HG02884 (cell line): ENCODE data around the gene SH3GLB1.
"Not testable (repeated sequence)": the region's sequence is repeated elsewhere in the genome, so short reads cannot be mapped to it uniquely, and the experiment has no call there.

Source experiments
- ATAC-seq: cut with Tn5 transposase; IDR thresholded peaks from one replicate; pipeline ENCODE4 v1.9.1; 2021; ENCODE audit warnings: mild to moderate bottlenecking, moderate library complexity; ENCODE audit not compliant: unreplicated experiment

SH3GLB1 gene

GRCh38 chr1:86704458-86704971 lies at the start of gene SH3GLB1:
Gene SH3GLB1 (plus strand): TSS chr1:86704576. CDS start chr1:86704900, 324 bp downstream.
- peak; percentile 79 for ATAC-seq

DNA sequence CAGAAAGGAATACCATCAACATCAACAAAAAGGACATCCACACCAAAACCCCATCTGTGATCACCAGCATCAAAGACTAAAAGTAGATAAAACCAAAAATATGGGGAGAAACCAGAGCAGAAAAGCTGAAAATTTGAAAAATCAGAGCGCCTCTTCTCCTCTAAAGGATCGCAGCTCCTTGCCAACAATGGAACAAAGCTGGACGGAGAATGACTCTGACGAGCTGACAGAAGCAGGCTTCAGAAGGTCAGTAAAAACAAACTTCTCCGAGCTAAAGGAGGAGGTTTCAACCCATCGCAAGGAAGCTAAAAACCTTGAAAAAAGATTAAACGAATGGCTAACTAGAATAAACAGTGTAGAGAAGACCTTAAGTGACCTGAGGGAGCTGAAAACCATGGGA lies 46.0 kb upstream of the SH3GLB1 start:
- not testable (repeated sequence) for ATAC-seq

DNA sequence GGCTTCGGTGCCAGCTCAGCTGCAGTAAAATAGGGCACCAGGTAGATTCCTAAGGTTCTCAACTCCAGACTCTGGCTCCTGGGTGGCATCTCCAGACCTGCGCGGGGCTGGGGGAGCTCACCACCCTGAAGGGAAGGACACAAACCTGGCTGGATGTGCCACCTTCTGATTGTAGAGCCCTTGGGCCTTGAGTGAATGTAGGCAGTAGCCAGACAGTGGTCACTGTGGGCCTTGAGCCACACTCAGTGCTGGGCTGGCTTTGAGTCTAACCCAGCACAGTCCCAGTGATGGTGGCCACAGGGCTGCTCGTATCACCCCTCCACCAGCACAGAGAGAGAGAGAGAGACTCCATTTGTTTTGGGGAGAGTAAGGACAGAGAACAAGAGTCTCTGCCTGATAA lies 38.0 kb upstream of the SH3GLB1 start:
- ATAC-seq, result no peak

DNA sequence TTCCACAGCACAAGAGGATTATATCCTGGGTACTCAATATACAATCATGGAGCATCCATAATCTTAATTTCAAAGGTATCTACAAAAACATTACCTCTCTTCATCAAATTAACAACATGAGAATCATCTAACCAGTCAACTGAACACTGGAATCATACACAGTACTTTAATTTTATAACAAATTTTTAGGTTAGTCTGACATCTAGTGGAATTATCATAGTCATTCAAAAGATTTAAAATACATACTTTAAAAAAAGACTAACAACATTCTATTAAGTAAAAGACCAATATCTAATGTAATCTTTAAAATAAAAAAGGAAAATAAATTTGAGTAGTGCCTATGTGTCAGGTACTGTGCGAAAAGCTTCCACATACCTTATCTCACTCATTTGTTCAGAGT lies 16.8 kb upstream of the SH3GLB1 start:
- no peak for ATAC-seq

DNA sequence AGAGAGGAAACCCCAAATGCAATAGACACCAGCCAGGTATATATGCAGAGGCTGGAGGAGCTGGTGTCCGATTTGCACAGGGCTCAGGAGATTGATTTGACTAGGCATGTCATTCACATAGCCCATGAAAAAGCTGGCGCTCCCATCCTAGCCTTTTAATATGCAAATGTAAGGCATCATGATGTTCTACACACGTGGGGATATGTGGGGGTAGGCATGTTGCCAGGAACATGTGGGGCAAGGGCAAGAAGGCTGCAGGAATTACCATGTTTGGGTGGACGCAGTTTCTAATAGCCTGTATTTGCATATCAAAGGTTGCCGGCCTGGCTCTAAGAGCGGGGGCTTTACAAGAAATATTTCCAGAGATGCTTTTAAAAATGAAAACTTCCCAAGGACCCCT lies 11.7 kb upstream of the SH3GLB1 start:
- no peak for ATAC-seq

DNA sequence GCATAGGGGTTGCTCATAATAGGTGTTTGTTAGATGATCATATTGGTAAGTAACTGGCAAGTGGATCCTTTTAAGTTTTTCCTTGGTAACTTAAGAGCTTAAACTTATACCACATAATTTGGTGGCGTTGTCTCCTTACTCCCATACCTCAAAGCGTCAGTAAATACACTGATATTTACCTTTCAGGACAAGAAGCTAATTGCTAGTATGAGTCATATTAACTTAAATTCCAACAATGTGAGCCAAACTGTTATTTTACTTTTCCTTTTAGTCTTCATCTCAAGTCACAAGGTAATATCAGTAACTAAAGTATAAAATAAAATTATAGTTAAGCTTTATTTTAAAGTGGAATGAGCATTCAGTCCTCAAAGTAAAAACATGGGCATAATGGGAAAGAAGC lies 9.0 kb upstream of the SH3GLB1 start:
- no peak for ATAC-seq

GRCh38 chr1:86696522-86696921 lies 7.9 kb upstream of the SH3GLB1 start:
- ATAC-seq, result no peak

DNA sequence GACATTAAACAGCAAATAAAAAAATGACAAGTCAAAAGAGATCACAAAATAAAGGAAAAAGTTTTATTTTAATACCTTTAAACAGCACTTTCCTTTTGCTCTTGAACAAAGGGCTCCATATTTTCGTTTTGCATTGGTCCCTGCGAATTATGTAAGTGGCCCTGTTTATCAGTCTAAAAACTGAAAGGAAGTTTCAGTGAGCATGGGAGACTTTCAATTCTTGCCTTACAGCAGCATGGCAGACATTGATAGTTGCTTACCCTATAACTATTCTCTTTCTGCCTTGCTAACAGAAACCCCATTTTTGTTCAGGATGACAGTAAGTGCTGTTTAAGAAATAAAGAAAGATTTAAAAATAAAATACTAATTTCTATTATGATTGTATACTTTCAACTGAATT lies 5.2 kb upstream of the SH3GLB1 start:
- ATAC-seq, result no peak

GRCh38 chr1:86701731-86702130 lies 2.6 kb upstream of the SH3GLB1 start:
- no peak for ATAC-seq

- not testable (repeated sequence) for ATAC-seq
These were observed 1.4 kb upstream of the SH3GLB1 start for GRCh38 chr1:86702954-86703494.

GRCh38 chr1:86703696-86704457 lies 499 bp upstream of the SH3GLB1 start:
- ATAC-seq, result peak; percentile 37

- peak; percentile 28 for ATAC-seq
These were observed 742 bp downstream of the SH3GLB1 start for GRCh38 chr1:86704972-86705664.

DNA sequence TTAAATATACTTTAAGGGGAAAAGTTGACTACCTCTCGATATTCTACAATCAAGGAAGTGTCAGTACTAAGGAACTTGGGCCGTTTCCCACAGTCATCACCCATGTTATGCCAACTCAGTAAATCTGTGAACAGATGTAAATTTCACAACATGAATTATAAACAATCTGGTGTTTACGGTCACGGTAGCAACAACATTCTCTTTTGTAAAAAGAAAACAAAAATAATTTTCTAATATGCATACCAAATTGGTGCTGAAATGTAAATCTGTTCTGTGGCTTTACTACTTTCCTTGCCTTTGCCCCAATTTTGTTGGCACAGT lies 1.2 kb downstream of the SH3GLB1 start:
- no peak for ATAC-seq

GRCh38 chr1:86706018-86706635 lies 1.8 kb downstream of the SH3GLB1 start:
- no peak for ATAC-seq

DNA sequence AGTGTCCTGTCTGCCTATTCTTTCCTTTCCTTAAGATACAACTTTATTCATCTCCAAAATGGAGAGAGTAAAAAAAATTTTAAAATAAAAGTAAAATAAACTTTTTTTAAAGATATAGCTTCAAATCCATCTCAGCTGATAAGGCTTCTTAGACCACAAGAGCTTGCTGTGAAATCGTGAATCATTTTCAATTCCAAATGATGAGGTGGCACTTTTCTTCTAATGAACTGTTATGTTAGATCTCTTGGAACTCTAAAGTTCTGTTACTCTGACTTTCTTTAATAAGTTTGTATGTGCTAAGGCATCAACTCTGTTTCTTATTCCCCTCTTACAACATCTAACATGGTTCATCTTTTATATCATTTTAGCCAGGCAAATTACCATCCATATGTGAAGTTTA lies 4.5 kb downstream of the SH3GLB1 start:
- no peak for ATAC-seq

- no peak for ATAC-seq
These were observed 7.9 kb downstream of the SH3GLB1 start for GRCh38 chr1:86712088-86712860.

DNA sequence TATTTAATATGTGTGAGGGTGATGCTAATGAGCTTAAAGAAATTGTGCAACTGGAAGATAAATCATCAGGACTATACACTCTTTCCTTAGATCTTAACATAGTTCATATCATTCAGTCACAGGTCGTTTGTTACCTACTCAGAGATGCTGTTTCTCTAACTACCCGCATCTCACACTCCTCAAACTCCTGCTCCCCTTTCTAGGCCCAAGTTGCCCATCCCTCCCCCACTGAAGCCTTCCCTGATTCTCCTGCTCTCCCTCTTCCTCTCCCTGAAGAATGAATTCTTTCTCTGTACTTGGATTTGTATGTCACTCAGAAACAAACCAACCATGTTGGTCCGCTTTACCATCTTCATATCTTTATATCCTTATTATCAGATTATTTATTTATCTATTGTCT lies 9.1 kb downstream of the SH3GLB1 start:
- ATAC-seq, result no peak

GRCh38 chr1:86714159-86714558 lies 9.8 kb downstream of the SH3GLB1 start:
- no peak for ATAC-seq

- ATAC-seq, result no peak
These were observed 10.3 kb downstream of the SH3GLB1 start for GRCh38 chr1:86714561-86715244.

- ATAC-seq, result no peak
These were observed 14.4 kb downstream of the SH3GLB1 start for GRCh38 chr1:86718786-86719185.
